Measurements from ENCODE around the gene CROCC2.

The CROCC2 gene

GRCh38 chr2:240990266-240990529 is 84.1 kb downstream of the CROCC2 start:
- DNase-seq (ENCODE audit: extremely low spot score) = no peak
- CTCF ChIA-PET = interaction anchor here (0.6 kb wide), 1 partner anchor 8 kb away, joined by 3 read pairs; no protein-coding TSS in a partner anchor
- POLR2A ChIA-PET = no interaction called here

GRCh38 chr2:240990726-240991377 is 84.7 kb downstream of the CROCC2 start:
- TF ChIP-seq BHLHE40 (IDR thresholded peaks at IDR 0.05; ENCODE audit: borderline replicate concordance) (no peak), FOXK2 (IDR thresholded peaks at IDR 0.05) (no peak), CTBP1 (IDR thresholded peaks at IDR 0.05; ENCODE audit: borderline replicate concordance) (no peak), HDGF (IDR thresholded peaks at IDR 0.05; ENCODE audit: borderline replicate concordance) (no peak)
- ChIA-PET POLR2A (no interaction called here), CTCF (no interaction called here)
- no peak for DNase-seq (ENCODE audit: extremely low spot score)

More at GRCh38 chr2:240990266-240990529, 84.1 kb downstream of the CROCC2 start:
- TF ChIP-seq L3MBTL2 (conservative IDR thresholded peaks at IDR 0.05) = no peak
- no peak for TF ChIP-seq TARDBP (IDR thresholded peaks at IDR 0.05)
- TF ChIP-seq CTBP1 (IDR thresholded peaks at IDR 0.05; ENCODE audit: borderline replicate concordance) = no peak
- TF ChIP-seq ARNT (IDR thresholded peaks at IDR 0.05) = no peak
- no peak for TF ChIP-seq FOXK2 (IDR thresholded peaks at IDR 0.05)
- TF ChIP-seq ZNF384 (IDR thresholded peaks at IDR 0.05) = no peak
- TF ChIP-seq SUZ12 (IDR thresholded peaks at IDR 0.05) = no peak

- TF ChIP-seq L3MBTL2 (conservative IDR thresholded peaks at IDR 0.05) (no peak), SP1 (IDR thresholded peaks at IDR 0.05) (no peak), LEF1 (IDR thresholded peaks at IDR 0.05; ENCODE audit: borderline replicate concordance) (no peak), PKNOX1 (IDR thresholded peaks at IDR 0.05) (no peak), NFRKB (IDR thresholded peaks at IDR 0.05) (no peak), TARDBP (IDR thresholded peaks at IDR 0.05) (no peak), ELF4 (IDR thresholded peaks at IDR 0.05) (no peak), ARNT (IDR thresholded peaks at IDR 0.05) (no peak), FOXM1 (IDR thresholded peaks at IDR 0.05; ENCODE audit: borderline replicate concordance) (no peak), HDGF (IDR thresholded peaks at IDR 0.05; ENCODE audit: borderline replicate concordance) (no peak), BHLHE40 (IDR thresholded peaks at IDR 0.05; ENCODE audit: borderline replicate concordance) (no peak), FOXA1 (IDR thresholded peaks at IDR 0.05) (no peak), SUZ12 (IDR thresholded peaks at IDR 0.05) (no peak), ZNF384 (IDR thresholded peaks at IDR 0.05) (no peak), CTBP1 (IDR thresholded peaks at IDR 0.05; ENCODE audit: borderline replicate concordance) (no peak)
- no peak for DNase-seq (ENCODE audit: extremely low spot score)
- ChIA-PET POLR2A (no interaction called here), CTCF (no interaction called here)
Measured at GRCh38 chr2:240991378-240992263, 85.5 kb downstream of the CROCC2 start.

- ChIA-PET POLR2A (no interaction called here), CTCF (no interaction called here)
- TF ChIP-seq SP1 (IDR thresholded peaks at IDR 0.05) = no peak
- TF ChIP-seq ARNT (IDR thresholded peaks at IDR 0.05) = no peak
- TF ChIP-seq FOXM1 (IDR thresholded peaks at IDR 0.05; ENCODE audit: borderline replicate concordance) = no peak
- no peak for TF ChIP-seq CTBP1 (IDR thresholded peaks at IDR 0.05; ENCODE audit: borderline replicate concordance)
- no peak for TF ChIP-seq HDGF (IDR thresholded peaks at IDR 0.05; ENCODE audit: borderline replicate concordance)
- no peak for TF ChIP-seq L3MBTL2 (conservative IDR thresholded peaks at IDR 0.05)
- TF ChIP-seq ZNF384 (IDR thresholded peaks at IDR 0.05) = no peak
- no peak for TF ChIP-seq SUZ12 (IDR thresholded peaks at IDR 0.05)
- TF ChIP-seq FOXK2 (IDR thresholded peaks at IDR 0.05) = no peak
- TF ChIP-seq LEF1 (IDR thresholded peaks at IDR 0.05; ENCODE audit: borderline replicate concordance) = no peak
- no peak for TF ChIP-seq NFRKB (IDR thresholded peaks at IDR 0.05)
- TF ChIP-seq FOXA1 (IDR thresholded peaks at IDR 0.05) = no peak
- no peak for TF ChIP-seq BHLHE40 (IDR thresholded peaks at IDR 0.05; ENCODE audit: borderline replicate concordance)
- no peak for TF ChIP-seq TARDBP (IDR thresholded peaks at IDR 0.05)
- TF ChIP-seq PKNOX1 (IDR thresholded peaks at IDR 0.05) = no peak
- TF ChIP-seq ELF4 (IDR thresholded peaks at IDR 0.05) = no peak
- DNase-seq (ENCODE audit: extremely low spot score) = no peak
Measured at GRCh38 chr2:240992572-240993291, 86.6 kb downstream of the CROCC2 start.

- TF ChIP-seq HDGF (IDR thresholded peaks at IDR 0.05; ENCODE audit: borderline replicate concordance) (no peak), PKNOX1 (IDR thresholded peaks at IDR 0.05) (no peak), BHLHE40 (IDR thresholded peaks at IDR 0.05; ENCODE audit: borderline replicate concordance) (no peak), ARNT (IDR thresholded peaks at IDR 0.05) (no peak)
- ChIA-PET POLR2A (no interaction called here), CTCF (no interaction called here)
- DNase-seq (ENCODE audit: extremely low spot score) = no peak
Measured at GRCh38 chr2:240993446-240994170, 87.5 kb downstream of the CROCC2 start.
